Duodenal mucosa (tissue), 2 donors: ENCODE data around the gene TCAIM.
"Not testable (repeated sequence)": the region's sequence is repeated elsewhere in the genome, so short reads cannot be mapped to it uniquely, and the experiment has no call there.

Experiments
- H3K27ac ChIP-seq: one replicate; pipeline ENCODE4 v1.7.0; 2013; ENCODE audit warnings: low read depth, low read length
- H3K27me3 ChIP-seq, 2 donors: one replicate each; pipeline ENCODE4 v1.7.0; 2013; ENCODE audit warnings: low read length in 2 of 2, control low read depth in 1 of 2; ENCODE audit not compliant: insufficient read depth in 2 of 2, control insufficient read depth in 1 of 2
- H3K36me3 ChIP-seq, 2 donors: one replicate each; pipeline ENCODE4 v1.7.0; 2013; ENCODE audit warnings: low read length in 2 of 2, control low read depth in 1 of 2; ENCODE audit not compliant: insufficient read depth in 2 of 2, control insufficient read depth in 1 of 2
- H3K4me1 ChIP-seq, 2 donors: one replicate each; pipeline ENCODE4 v1.7.0; 2013; ENCODE audit warnings: low read length in 2 of 2, control low read depth in 1 of 2; ENCODE audit not compliant: insufficient read depth in 2 of 2, control insufficient read depth in 1 of 2
- H3K4me3 ChIP-seq, 2 donors: one replicate each; pipeline ENCODE4 v1.7.0; 2013; ENCODE audit warnings: low read length in 2 of 2, low read depth in 1 of 2
- H3K9ac ChIP-seq, 2 donors: one replicate each; pipeline ENCODE4 v1.7.0; 2013; ENCODE audit warnings: low read length in 2 of 2, low read depth in 1 of 2
- H3K9me3 ChIP-seq, 2 donors: one replicate each; pipeline ENCODE4 v1.7.0; 2013; ENCODE audit warnings: low read length in 2 of 2, control low read depth in 1 of 2; ENCODE audit not compliant: control insufficient read depth in 1 of 2

The TCAIM gene

GRCh38 chr3:44411031-44411645, 72.6 kb downstream of the TCAIM start:
- H3K27me3 ChIP-seq, result no peaks in the 10 kb centered on the region
- H3K9ac ChIP-seq, result no peak overlapping the region
- no peaks in the 10 kb centered on the region for H3K4me1 ChIP-seq
- H3K27ac ChIP-seq, result no peak overlapping the region
- H3K9me3 ChIP-seq, result no peaks in the 10 kb centered on the region
- H3K36me3 ChIP-seq, result peaks cover 0 to 4% of the 10 kb centered on the region in 2 donors
- H3K4me3 ChIP-seq, result no peak overlapping the region

- Histone ChIP-seq H3K4me1 (no peaks in the 10 kb centered on the region), H3K27ac (no peak overlapping the region), H3K4me3 (no peak overlapping the region), H3K9ac (no peak overlapping the region), H3K36me3 (peaks cover 0 to 4% of the 10 kb centered on the region in 2 donors), H3K27me3 (no peaks in the 10 kb centered on the region), H3K9me3 (no peaks in the 10 kb centered on the region)
Observed at GRCh38 chr3:44412365-44412764, 73.8 kb downstream of the TCAIM start.

- H3K9ac ChIP-seq, result no peak overlapping the region
- no peaks in the 10 kb centered on the region for H3K9me3 ChIP-seq
- H3K36me3 ChIP-seq, result no peaks in the 10 kb centered on the region
- no peak overlapping the region for H3K4me3 ChIP-seq
- peaks cover 0 to 2% of the 10 kb centered on the region in 2 donors for H3K4me1 ChIP-seq
- no peaks in the 10 kb centered on the region for H3K27me3 ChIP-seq
- H3K27ac ChIP-seq, result no peak overlapping the region
Observed at GRCh38 chr3:44414517-44415090, 76.0 kb downstream of the TCAIM start.

- no peaks in the 10 kb centered on the region for H3K36me3 ChIP-seq
- H3K4me1 ChIP-seq, result peaks cover 0 to 9% of the 10 kb centered on the region in 2 donors
- no peaks in the 10 kb centered on the region for H3K27me3 ChIP-seq
- H3K9me3 ChIP-seq, result no peaks in the 10 kb centered on the region
- H3K4me3 ChIP-seq, result no peak overlapping the region
- H3K9ac ChIP-seq, result no peak overlapping the region
- no peak overlapping the region for H3K27ac ChIP-seq
Observed at GRCh38 chr3:44415421-44415820, 76.9 kb downstream of the TCAIM start.

- H3K27me3 ChIP-seq, result no peaks in the 10 kb centered on the region
- peaks cover 0 to 11% of the 10 kb centered on the region in 2 donors for H3K4me1 ChIP-seq
- H3K36me3 ChIP-seq, result no peaks in the 10 kb centered on the region
- no peaks in the 10 kb centered on the region for H3K9me3 ChIP-seq
- H3K27ac ChIP-seq, result no peak overlapping the region
- H3K9ac ChIP-seq, result no peak overlapping the region
- H3K4me3 ChIP-seq, result no peak overlapping the region
Observed at GRCh38 chr3:44416031-44417030, 77.8 kb downstream of the TCAIM start.

- peaks cover 0 to 11% of the 10 kb centered on the region in 2 donors for H3K4me1 ChIP-seq
- H3K27ac ChIP-seq, H3K9ac ChIP-seq, H3K9me3 ChIP-seq, H3K27me3 ChIP-seq, H3K4me3 ChIP-seq, H3K36me3 ChIP-seq: not testable (repeated sequence)
Observed at GRCh38 chr3:44418118-44418517, 79.6 kb downstream of the TCAIM start.

GRCh38 chr3:44418549-44418948, 80.0 kb downstream of the TCAIM start:
- Histone ChIP-seq H3K4me3 (no peak overlapping the region), H3K36me3 (no peaks in the 10 kb centered on the region), H3K27ac (no peak overlapping the region), H3K9me3 (no peaks in the 10 kb centered on the region), H3K4me1 (peaks cover 0 to 11% of the 10 kb centered on the region in 2 donors), H3K27me3 (no peaks in the 10 kb centered on the region), H3K9ac (no peak overlapping the region)

- Histone ChIP-seq H3K27me3 (no peaks in the 10 kb centered on the region), H3K9me3 (no peaks in the 10 kb centered on the region), H3K9ac (no peak overlapping the region), H3K4me1 (peaks cover 0 to 11% of the 10 kb centered on the region in 2 donors), H3K4me3 (no peak overlapping the region), H3K27ac (no peak overlapping the region), H3K36me3 (no peaks in the 10 kb centered on the region)
Observed at GRCh38 chr3:44419116-44419922, 80.8 kb downstream of the TCAIM start.

- Histone ChIP-seq H3K4me3 (no peak overlapping the region), H3K36me3 (no peaks in the 10 kb centered on the region), H3K9me3 (no peaks in the 10 kb centered on the region), H3K27me3 (no peaks in the 10 kb centered on the region), H3K4me1 (peaks cover 0 to 11% of the 10 kb centered on the region in 2 donors), H3K9ac (no peak overlapping the region), H3K27ac (no peak overlapping the region)
Observed at GRCh38 chr3:44419923-44420650, 81.5 kb downstream of the TCAIM start.
